Vagina (tissue), 2 donors: ENCODE data around the gene TCHH. TPM values are rescaled to one million over a fixed set of nuclear protein-coding genes. Genes with fewer than 3 reads are reported as not detected.
"Not testable (repeated sequence)": the region's sequence is repeated elsewhere in the genome, so short reads cannot be mapped to it uniquely, and the experiment has no call there.

Source experiments
- DNase-seq, 2 donors: peaks; one replicate each; pipeline ENCODE4 v3.0.0-alpha.2; 2017; ENCODE audit errors: extremely low spot score in 2 of 2
- H3K27ac ChIP-seq: fragments of 200-600 bp; sonication (generic); one replicate; pipeline ENCODE4 v1.5.1; 2019
- H3K27me3 ChIP-seq: fragments of 200-600 bp; sonication (generic); one replicate; pipeline ENCODE4 v1.5.1; 2019
- H3K36me3 ChIP-seq, 2 donors: fragments of 200-600 bp; sonication (generic); one replicate each; pipeline ENCODE4 v1.5.1; 2017 to 2019
- H3K4me1 ChIP-seq: fragments of 200-600 bp; sonication (generic); one replicate; pipeline ENCODE4 v1.5.1; 2019
- H3K4me3 ChIP-seq, 2 donors: fragments of 200-600 bp; sonication (generic); 1 replicate in 1 of 2; 2 replicates in 1 of 2; pipeline ENCODE4 v1.5.1; 2016 to 2019
- H3K9me3 ChIP-seq: fragments of 200-600 bp; sonication (generic); one replicate; pipeline ENCODE4 v1.5.1; 2019
- CTCF ChIP-seq, 3 experiments: fragments of 450-650 bp in 2 of 3; fragments of 200-600 bp in 1 of 3; sonication (generic) in 1 of 3; IDR thresholded peaks; one replicate each; pipeline ENCODE4 v1.5.1; 2017 to 2019; ENCODE audit warnings: antibody characterized with exemption in 3 of 3, mild to moderate bottlenecking in 2 of 3, moderate library complexity in 2 of 3
- POLR2A ChIP-seq, 2 donors: fragments of 450-650 bp; IDR thresholded peaks; one replicate each; pipeline ENCODE4 v1.6.1; 2017; ENCODE audit warnings: antibody characterized with exemption in 2 of 2, mild to moderate bottlenecking in 2 of 2, moderate library complexity in 2 of 2
- POLR2AphosphoS5 ChIP-seq, 2 donors: sonication (generic); formaldehyde crosslinking; IDR thresholded peaks; one replicate each; pipeline ENCODE4 v1.9.0; 2017; ENCODE audit warnings: antibody characterized with exemption in 2 of 2, mild to moderate bottlenecking in 2 of 2, low read depth in 1 of 2; ENCODE audit not compliant: insufficient read depth in 1 of 2
- intact Hi-C: fragments of 100-400 bp; cut with DNase I; formaldehyde crosslinking; loops from one replicate; pipeline ENCODE4 v1.15.1; 2023
- total RNA-seq: library from RNA; depleted of rRNA; stranded (reverse); fragments of >200 nt; gene quantifications from one replicate; pipeline ENCODE4 v1.2.3, GENCODE V29; 2016

TCHH gene
- total RNA-seq, 1 donor from 2014 or later, result 0.25 TPM

- DNase-seq, result no peak
- H3K4me3 ChIP-seq, result no peak overlapping the region
- H3K9me3 ChIP-seq, result no peaks in the 10 kb centered on the region
- no peak for TF ChIP-seq POLR2AphosphoS5 (IDR thresholded peaks at IDR 0.05; ENCODE audit: insufficient read depth in 1 of 2, low read depth in 1 of 2)
- TF ChIP-seq CTCF (IDR thresholded peaks at IDR 0.05), result no peak
- TF ChIP-seq POLR2A (IDR thresholded peaks at IDR 0.05), result no peak
- H3K4me1 ChIP-seq, result peaks cover 10% of the 10 kb centered on the region
- peaks cover 12% of the 10 kb centered on the region for H3K27me3 ChIP-seq
- no peaks in the 10 kb centered on the region for H3K36me3 ChIP-seq
- H3K27ac ChIP-seq, result no peak overlapping the region
- intact Hi-C loops, result no loop called here
Measured at GRCh38 chr1:152104854-152105253, 10.4 kb downstream of the TCHH start.

GRCh38 chr1:152096931-152097330 is 18.3 kb downstream of the TCHH start:
- intact Hi-C loops, result no loop called here
- H3K9me3 ChIP-seq, result no peaks in the 10 kb centered on the region
- no peaks in the 10 kb centered on the region for H3K27me3 ChIP-seq
- no peak for DNase-seq
- no peaks in the 10 kb centered on the region for H3K4me1 ChIP-seq
- H3K27ac ChIP-seq, result no peak overlapping the region
- no peaks in the 10 kb centered on the region for H3K36me3 ChIP-seq
- TF ChIP-seq POLR2AphosphoS5 (IDR thresholded peaks at IDR 0.05; ENCODE audit: insufficient read depth in 1 of 2, low read depth in 1 of 2), result no peak
- TF ChIP-seq POLR2A (IDR thresholded peaks at IDR 0.05), result no peak
- TF ChIP-seq CTCF (IDR thresholded peaks at IDR 0.05), result no peak
- no peak overlapping the region for H3K4me3 ChIP-seq

- intact Hi-C loops, result no loop called here
- DNase-seq, result no peak
- TF ChIP-seq POLR2AphosphoS5 (IDR thresholded peaks at IDR 0.05; ENCODE audit: insufficient read depth in 1 of 2, low read depth in 1 of 2), result no peak
- TF ChIP-seq POLR2A (IDR thresholded peaks at IDR 0.05), result no peak
- no peak for TF ChIP-seq CTCF (IDR thresholded peaks at IDR 0.05)
Measured at GRCh38 chr1:152089014-152089674, 26.1 kb downstream of the TCHH start, which contains the start of gene TCHHL1. Gene TCHHL1 (minus strand): TSS chr1:152089064. CDS start chr1:152088143, 921 bp downstream.

GRCh38 chr1:152086760-152087159 is 28.5 kb downstream of the TCHH start:
- TF ChIP-seq POLR2A (IDR thresholded peaks at IDR 0.05) (no peak), CTCF (IDR thresholded peaks at IDR 0.05) (no peak), POLR2AphosphoS5 (IDR thresholded peaks at IDR 0.05; ENCODE audit: insufficient read depth in 1 of 2, low read depth in 1 of 2) (no peak)
- Histone ChIP-seq H3K4me1 (no peaks in the 10 kb centered on the region), H3K36me3 (no peaks in the 10 kb centered on the region), H3K27me3 (no peaks in the 10 kb centered on the region), H3K4me3 (no peak overlapping the region), H3K9me3 (no peaks in the 10 kb centered on the region), H3K27ac (no peak overlapping the region)
- intact Hi-C loops, result no loop called here
- DNase-seq, result no peak

More at GRCh38 chr1:152089014-152089674, 26.1 kb downstream of the TCHH start, which contains the start of gene TCHHL1:
- H3K27me3 ChIP-seq, result no peaks in the 10 kb centered on the region
- H3K9me3 ChIP-seq, result no peaks in the 10 kb centered on the region
- H3K27ac ChIP-seq, result no peak within 1 kb of the TSS
- H3K4me1 ChIP-seq, result no peaks in the 10 kb centered on the region
- no peaks in the 10 kb centered on the region for H3K36me3 ChIP-seq
- no peak within 1 kb of the TSS for H3K4me3 ChIP-seq

GRCh38 chr1:152084853-152085252 is 30.4 kb downstream of the TCHH start:
- TF ChIP-seq POLR2A (IDR thresholded peaks at IDR 0.05) (no peak), CTCF (IDR thresholded peaks at IDR 0.05) (no peak), POLR2AphosphoS5 (IDR thresholded peaks at IDR 0.05; ENCODE audit: insufficient read depth in 1 of 2, low read depth in 1 of 2) (no peak)
- intact Hi-C loops, result no loop called here

GRCh38 chr1:152081026-152081425 is 34.2 kb downstream of the TCHH start:
- H3K4me1 ChIP-seq, DNase-seq, H3K27ac ChIP-seq, intact Hi-C loops, H3K27me3 ChIP-seq, H3K4me3 ChIP-seq, H3K36me3 ChIP-seq, H3K9me3 ChIP-seq: not testable (repeated sequence)

More at GRCh38 chr1:152084853-152085252, 30.4 kb downstream of the TCHH start:
- no peak overlapping the region for H3K4me3 ChIP-seq
- H3K36me3 ChIP-seq, result no peaks in the 10 kb centered on the region
- no peak overlapping the region for H3K27ac ChIP-seq
- H3K9me3 ChIP-seq, result no peaks in the 10 kb centered on the region
- no peaks in the 10 kb centered on the region for H3K27me3 ChIP-seq
- H3K4me1 ChIP-seq, result no peaks in the 10 kb centered on the region
- no peak for DNase-seq

- H3K27ac ChIP-seq, H3K4me1 ChIP-seq: not testable (repeated sequence)
Measured at GRCh38 chr1:152080494-152080893, 34.8 kb downstream of the TCHH start.

More at GRCh38 chr1:152080494-152080893, 34.8 kb downstream of the TCHH start:
- H3K9me3 ChIP-seq, H3K4me3 ChIP-seq, DNase-seq, H3K27me3 ChIP-seq, intact Hi-C loops, H3K36me3 ChIP-seq: not testable (repeated sequence)
